T-helper 2 cell treated with Interferon-gamma antibody and Interleukin-4, amounts not matched to agents 5 μg/mL and 100 μg/mL, for 36 hours (primary cell): Measurements from ENCODE around the gene CXorf58.

ENCODE experiments used
- DNase-seq: peaks from one replicate; pipeline ENCODE4 v3.0.0; 2021; ENCODE audit warnings: low spot score
- H3K27ac Mint-ChIP-seq: one replicate; pipeline ENCODE4 v1.8.0; 2021; ENCODE audit warnings: mild to moderate bottlenecking, mixed read lengths
- H3K27me3 Mint-ChIP-seq: one replicate; pipeline ENCODE4 v1.8.0; 2021; ENCODE audit warnings: low read depth, mixed read lengths
- H3K36me3 Mint-ChIP-seq: one replicate; pipeline ENCODE4 v1.8.0; 2021; ENCODE audit warnings: low read depth, mixed read lengths
- H3K4me1 Mint-ChIP-seq: one replicate; pipeline ENCODE4 v1.8.0; 2021; ENCODE audit warnings: low read depth, mixed read lengths
- H3K4me3 Mint-ChIP-seq: one replicate; pipeline ENCODE4 v1.8.0; 2022; ENCODE audit warnings: mild to moderate bottlenecking, moderate library complexity, mixed read lengths
- H3K9me3 Mint-ChIP-seq: one replicate; pipeline ENCODE4 v1.8.0; 2021; ENCODE audit warnings: mixed read lengths

The CXorf58 gene

GRCh38 chrX:23919148-23919547, 11.3 kb downstream of the CXorf58 start:
- Mint-ChIP-seq H3K27ac (no peak overlapping the region), H3K9me3 (peaks cover 13% of the 10 kb centered on the region)

DNA sequence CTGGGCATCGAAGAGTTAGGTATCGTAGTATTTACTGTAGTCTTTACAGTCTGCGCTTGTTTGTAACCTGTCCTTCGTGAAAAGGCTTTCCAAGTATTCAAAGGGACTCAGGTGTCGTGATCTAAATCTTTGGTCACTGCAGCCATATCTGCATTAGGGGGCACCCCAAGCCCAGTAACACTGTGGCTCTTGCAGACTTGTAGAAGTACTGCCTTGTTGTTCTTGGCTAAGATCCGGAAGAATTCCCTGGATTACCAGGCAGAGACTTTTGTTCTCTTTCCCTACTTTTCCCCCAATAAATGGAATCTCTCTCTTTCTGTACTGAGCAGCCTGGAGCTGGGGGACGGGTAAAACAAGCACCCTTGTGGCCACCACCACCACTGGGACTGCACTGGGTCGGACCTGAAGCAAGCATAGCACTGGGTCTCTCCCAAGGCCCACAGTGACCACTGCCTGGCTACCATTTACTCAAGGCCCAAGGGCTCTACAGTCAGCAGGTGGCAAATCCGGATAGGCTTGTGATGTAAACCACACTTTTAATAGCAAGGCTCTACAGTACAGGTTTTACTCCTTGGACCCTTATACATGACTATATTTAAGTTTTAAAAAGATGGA, 12.0 kb downstream of the CXorf58 start:
- no peak for DNase-seq
- Mint-ChIP-seq H3K27ac (no peak overlapping the region), H3K9me3 (peaks cover 13% of the 10 kb centered on the region), H3K4me3 (no peak overlapping the region), H3K27me3 (no peaks in the 10 kb centered on the region), H3K4me1 (peaks cover 4% of the 10 kb centered on the region), H3K36me3 (peaks cover 7% of the 10 kb centered on the region)

More at GRCh38 chrX:23919148-23919547, 11.3 kb downstream of the CXorf58 start:
- Mint-ChIP-seq H3K27me3 (no peaks in the 10 kb centered on the region), H3K36me3 (peaks cover 7% of the 10 kb centered on the region), H3K4me3 (no peak overlapping the region), H3K4me1 (peaks cover 4% of the 10 kb centered on the region)
- no peak for DNase-seq

DNA sequence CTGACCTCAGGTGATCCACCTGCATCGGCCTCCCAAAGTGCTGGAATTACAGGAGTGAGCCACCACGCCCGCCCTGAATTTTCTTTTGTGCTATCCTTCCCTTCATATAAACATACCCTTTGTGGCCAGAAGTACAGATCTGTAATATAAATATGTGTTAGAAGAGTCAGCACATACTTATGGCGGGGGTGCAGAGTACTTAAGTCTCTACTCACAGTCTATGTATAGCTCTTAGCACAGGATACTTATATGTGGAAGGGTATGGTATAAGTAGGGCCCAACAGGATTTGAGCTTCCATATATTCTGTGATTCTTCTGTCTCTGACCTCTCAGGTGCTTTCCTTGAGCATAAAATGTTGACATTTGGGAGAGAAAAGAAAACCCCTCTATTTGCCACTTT, 18.2 kb downstream of the CXorf58 start:
- DNase-seq, result no peak
- no peak overlapping the region for H3K27ac Mint-ChIP-seq
- H3K9me3 Mint-ChIP-seq, result no peaks in the 10 kb centered on the region
- H3K4me1 Mint-ChIP-seq, result peaks cover 7% of the 10 kb centered on the region
- no peak overlapping the region for H3K4me3 Mint-ChIP-seq
- no peaks in the 10 kb centered on the region for H3K36me3 Mint-ChIP-seq
- no peaks in the 10 kb centered on the region for H3K27me3 Mint-ChIP-seq

- Mint-ChIP-seq H3K27me3 (no peaks in the 10 kb centered on the region), H3K4me3 (peak overlapping the region; percentile 73), H3K9me3 (no peaks in the 10 kb centered on the region), H3K4me1 (peaks cover 21% of the 10 kb centered on the region), H3K27ac (peak overlapping the region; percentile 89), H3K36me3 (peaks cover 3% of the 10 kb centered on the region)
- DNase-seq, result peak; percentile 8
Measured at GRCh38 chrX:23930894-23931604, 23.2 kb downstream of the CXorf58 start.

DNA sequence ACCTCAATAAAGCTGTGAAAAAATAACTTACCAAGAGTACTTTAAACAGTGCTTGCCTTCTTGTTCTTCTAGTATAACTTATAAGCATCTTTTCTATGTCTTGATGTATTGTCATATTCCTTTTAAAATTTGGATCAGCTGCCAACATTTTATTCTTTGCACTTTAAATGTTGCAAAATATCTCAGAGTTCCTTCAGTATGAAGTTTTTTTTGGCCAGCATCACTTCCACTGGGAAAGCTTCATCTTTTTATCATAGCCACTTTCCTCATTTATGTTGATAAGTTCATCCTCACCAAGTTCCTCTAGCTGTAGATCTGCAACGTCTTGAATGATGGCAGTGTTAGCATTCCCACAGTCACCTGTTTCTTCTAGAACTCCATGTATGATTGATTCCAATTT, 24.2 kb downstream of the CXorf58 start:
- H3K27ac Mint-ChIP-seq, result no peak overlapping the region
- H3K36me3 Mint-ChIP-seq, result peaks cover 3% of the 10 kb centered on the region
- peaks cover 21% of the 10 kb centered on the region for H3K4me1 Mint-ChIP-seq
- no peaks in the 10 kb centered on the region for H3K9me3 Mint-ChIP-seq
- no peak for DNase-seq
- H3K27me3 Mint-ChIP-seq, result no peaks in the 10 kb centered on the region
- H3K4me3 Mint-ChIP-seq, result no peak overlapping the region

GRCh38 chrX:23935106-23935505, 27.3 kb downstream of the CXorf58 start:
- no peaks in the 10 kb centered on the region for H3K27me3 Mint-ChIP-seq
- peaks cover 3% of the 10 kb centered on the region for H3K36me3 Mint-ChIP-seq
- no peak overlapping the region for H3K27ac Mint-ChIP-seq
- DNase-seq, result no peak
- peaks cover 15% of the 10 kb centered on the region for H3K4me1 Mint-ChIP-seq
- H3K4me3 Mint-ChIP-seq, result no peak overlapping the region
- no peaks in the 10 kb centered on the region for H3K9me3 Mint-ChIP-seq

GRCh38 chrX:23936180-23936579, 28.4 kb downstream of the CXorf58 start:
- peaks cover 12% of the 10 kb centered on the region for H3K4me1 Mint-ChIP-seq
- H3K36me3 Mint-ChIP-seq, result peaks cover 3% of the 10 kb centered on the region
- no peak overlapping the region for H3K4me3 Mint-ChIP-seq
- H3K27me3 Mint-ChIP-seq, result no peaks in the 10 kb centered on the region
- no peak overlapping the region for H3K27ac Mint-ChIP-seq
- DNase-seq, result no peak
- H3K9me3 Mint-ChIP-seq, result no peaks in the 10 kb centered on the region

GRCh38 chrX:23937100-23937499, 29.3 kb downstream of the CXorf58 start:
- H3K4me1 Mint-ChIP-seq, result peaks cover 5% of the 10 kb centered on the region
- no peaks in the 10 kb centered on the region for H3K9me3 Mint-ChIP-seq

GRCh38 chrX:23938690-23939089, 30.9 kb downstream of the CXorf58 start:
- H3K9me3 Mint-ChIP-seq, result no peaks in the 10 kb centered on the region
- no peaks in the 10 kb centered on the region for H3K4me1 Mint-ChIP-seq
- DNase-seq, result no peak
- H3K4me3 Mint-ChIP-seq, result no peak overlapping the region
- H3K27me3 Mint-ChIP-seq, result no peaks in the 10 kb centered on the region
- no peaks in the 10 kb centered on the region for H3K36me3 Mint-ChIP-seq
- no peak overlapping the region for H3K27ac Mint-ChIP-seq

More at GRCh38 chrX:23937100-23937499, 29.3 kb downstream of the CXorf58 start:
- no peak for DNase-seq
- Mint-ChIP-seq H3K4me3 (no peak overlapping the region), H3K36me3 (peaks cover 3% of the 10 kb centered on the region), H3K27ac (no peak overlapping the region), H3K27me3 (no peaks in the 10 kb centered on the region)

DNA sequence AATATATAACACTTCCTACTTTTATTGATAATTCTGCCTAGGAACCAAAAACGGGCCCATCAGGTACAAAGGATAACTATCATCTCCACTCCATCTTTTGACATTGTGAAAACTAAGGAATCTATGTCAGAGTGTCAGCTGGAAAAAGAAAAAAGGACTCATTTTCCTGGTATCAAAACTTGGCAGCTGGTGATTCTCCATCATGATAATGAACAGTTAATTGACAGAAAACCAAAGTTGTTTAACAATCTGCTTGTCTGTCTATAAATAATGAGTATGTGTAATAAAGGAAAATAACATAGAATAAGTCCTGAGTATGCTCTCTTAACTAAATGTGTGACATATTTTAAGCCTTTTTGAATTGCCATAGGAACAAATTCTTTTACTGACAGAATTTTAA, 31.4 kb downstream of the CXorf58 start:
- Mint-ChIP-seq H3K9me3 (no peaks in the 10 kb centered on the region), H3K36me3 (no peaks in the 10 kb centered on the region), H3K27ac (no peak overlapping the region), H3K4me3 (no peak overlapping the region), H3K4me1 (no peaks in the 10 kb centered on the region), H3K27me3 (no peaks in the 10 kb centered on the region)
- no peak for DNase-seq

- H3K9me3 Mint-ChIP-seq, result no peaks in the 10 kb centered on the region
- no peak overlapping the region for H3K27ac Mint-ChIP-seq
- no peaks in the 10 kb centered on the region for H3K4me1 Mint-ChIP-seq
- H3K27me3 Mint-ChIP-seq, result no peaks in the 10 kb centered on the region
- no peak for DNase-seq
- H3K36me3 Mint-ChIP-seq, result no peaks in the 10 kb centered on the region
- H3K4me3 Mint-ChIP-seq, result no peak overlapping the region
Measured at GRCh38 chrX:23944234-23944633, 36.4 kb downstream of the CXorf58 start.

DNA sequence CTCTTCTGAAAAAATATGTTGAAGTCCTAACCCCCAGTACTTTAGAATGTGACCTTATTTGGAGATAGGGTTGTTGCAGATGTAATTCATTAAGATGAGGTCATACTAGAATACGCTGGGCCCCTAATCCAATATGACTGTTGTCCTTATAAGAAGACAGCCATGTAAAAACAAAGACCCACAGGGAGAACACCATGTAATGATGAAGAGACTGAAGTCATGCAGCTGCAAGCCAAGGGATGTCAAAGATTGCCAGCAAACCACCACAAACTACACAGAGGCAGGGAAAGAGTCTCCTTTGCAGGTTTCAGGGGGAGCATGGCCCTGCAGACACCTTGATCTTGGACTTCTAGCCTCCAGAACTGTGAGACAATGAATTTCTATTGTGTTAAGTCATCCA, 37.4 kb downstream of the CXorf58 start:
- Mint-ChIP-seq H3K4me3 (no peak overlapping the region), H3K36me3 (no peaks in the 10 kb centered on the region), H3K27ac (no peak overlapping the region), H3K27me3 (no peaks in the 10 kb centered on the region), H3K4me1 (peaks cover 2% of the 10 kb centered on the region), H3K9me3 (no peaks in the 10 kb centered on the region)
- no peak for DNase-seq

GRCh38 chrX:23952391-23952790, 44.6 kb downstream of the CXorf58 start:
- H3K27me3 Mint-ChIP-seq, result no peaks in the 10 kb centered on the region
- peak overlapping the region; percentile 94 for H3K4me3 Mint-ChIP-seq
- peaks cover 15% of the 10 kb centered on the region for H3K4me1 Mint-ChIP-seq
- no peaks in the 10 kb centered on the region for H3K9me3 Mint-ChIP-seq
- no peak overlapping the region for H3K27ac Mint-ChIP-seq
- no peak for DNase-seq
- peaks cover 2% of the 10 kb centered on the region for H3K36me3 Mint-ChIP-seq

DNA sequence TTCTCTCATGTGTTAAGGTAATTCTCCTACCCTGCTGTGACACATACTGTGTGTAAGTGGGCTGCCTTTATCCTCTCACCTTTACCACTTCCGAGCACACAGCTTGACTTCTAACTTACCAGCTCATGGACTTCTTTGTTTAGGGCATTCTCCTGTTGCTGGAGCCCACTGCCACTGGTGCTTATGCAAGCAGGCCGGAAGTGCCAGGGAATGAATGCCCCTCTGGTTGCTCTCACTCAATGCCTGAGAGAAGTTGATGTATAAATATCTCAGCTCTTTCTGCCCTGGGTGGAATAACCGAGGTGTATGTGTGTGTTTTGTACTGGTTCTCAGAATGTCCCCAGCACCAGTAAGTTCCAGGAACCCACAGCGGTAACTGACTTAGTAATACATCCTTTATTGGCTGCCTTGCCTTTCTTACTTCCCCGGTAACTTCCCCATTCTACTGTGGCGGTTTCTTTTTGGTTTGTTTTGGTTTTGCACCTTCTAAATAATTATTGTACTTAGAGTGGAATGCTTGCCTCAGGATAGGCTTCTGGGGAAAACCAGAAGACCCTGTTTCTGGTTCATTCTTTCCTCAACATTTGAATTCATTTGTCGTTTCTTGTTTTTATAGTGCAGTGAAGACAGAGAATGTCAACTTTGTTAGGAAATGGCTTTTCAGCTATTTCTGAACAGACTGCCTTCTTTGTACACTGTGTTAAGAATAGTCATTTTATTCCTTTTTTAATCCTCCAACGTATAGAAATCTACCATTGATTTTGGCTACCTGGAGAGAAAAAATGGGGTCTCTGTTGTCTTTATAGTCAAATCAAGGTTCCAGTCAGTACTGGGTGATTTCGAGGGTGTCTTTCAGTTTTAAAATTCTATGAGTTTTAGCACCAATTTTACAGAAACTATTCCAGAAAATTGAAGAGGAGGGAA, 45.4 kb downstream of the CXorf58 start:
- Mint-ChIP-seq H3K36me3 (peaks cover 2% of the 10 kb centered on the region), H3K4me1 (peaks cover 19% of the 10 kb centered on the region), H3K4me3 (peak overlapping the region; percentile 94), H3K27ac (peak overlapping the region; percentile 98), H3K9me3 (no peaks in the 10 kb centered on the region), H3K27me3 (no peaks in the 10 kb centered on the region)
- peak; percentile 51 for DNase-seq
